ENCODE measurements around the gene EZR.

EZR gene

DNA sequence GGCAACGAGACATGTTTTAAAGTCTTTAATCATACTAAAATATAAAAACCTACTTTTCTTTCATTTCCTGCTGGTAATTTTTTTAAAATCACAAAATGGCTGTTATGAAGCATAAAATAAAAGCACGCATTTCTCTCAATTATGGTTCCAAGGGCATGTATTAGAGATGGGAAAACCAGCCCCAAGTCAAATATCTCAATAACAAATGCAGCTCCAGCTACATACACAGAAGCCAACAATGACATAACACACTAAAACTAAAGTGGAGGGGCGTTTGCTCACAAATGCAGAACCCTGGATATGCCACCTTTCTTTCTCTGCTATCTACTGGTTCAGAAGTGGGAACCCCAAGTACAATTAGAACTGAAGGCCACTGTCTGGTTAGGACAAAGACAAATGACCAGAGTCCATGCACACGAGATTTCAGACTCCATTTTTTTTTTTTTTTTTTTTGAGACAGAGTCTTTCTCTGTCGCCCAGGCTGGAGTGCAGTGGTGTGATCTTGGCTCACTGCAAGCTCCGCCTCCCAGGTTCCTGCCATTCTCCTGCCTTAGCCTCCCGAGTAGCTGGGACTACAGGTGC lies 27.8 kb downstream of the EZR start:
- DNase-seq (ENCODE audit: low read depth in 1 of 2, low spot score in 1 of 2), result no peak
- Histone ChIP-seq H3K27ac (replicated peaks) (no peak overlapping the region), H3K27me3 (ENCODE audit: insufficient read depth, poor library complexity, severe bottlenecking) (no peaks in the 10 kb centered on the region), H3K4me3 (replicated peaks; ENCODE audit: insufficient read depth, low read length) (no peak overlapping the region)
- TF ChIP-seq SPI1 (IDR thresholded peaks at IDR 0.05; ENCODE audit: borderline replicate concordance, low read depth), result no peak
- TF ChIP-seq GABPA (IDR thresholded peaks at IDR 0.05; ENCODE audit: low read depth), result no peak
- TF ChIP-seq, protein P1, sequence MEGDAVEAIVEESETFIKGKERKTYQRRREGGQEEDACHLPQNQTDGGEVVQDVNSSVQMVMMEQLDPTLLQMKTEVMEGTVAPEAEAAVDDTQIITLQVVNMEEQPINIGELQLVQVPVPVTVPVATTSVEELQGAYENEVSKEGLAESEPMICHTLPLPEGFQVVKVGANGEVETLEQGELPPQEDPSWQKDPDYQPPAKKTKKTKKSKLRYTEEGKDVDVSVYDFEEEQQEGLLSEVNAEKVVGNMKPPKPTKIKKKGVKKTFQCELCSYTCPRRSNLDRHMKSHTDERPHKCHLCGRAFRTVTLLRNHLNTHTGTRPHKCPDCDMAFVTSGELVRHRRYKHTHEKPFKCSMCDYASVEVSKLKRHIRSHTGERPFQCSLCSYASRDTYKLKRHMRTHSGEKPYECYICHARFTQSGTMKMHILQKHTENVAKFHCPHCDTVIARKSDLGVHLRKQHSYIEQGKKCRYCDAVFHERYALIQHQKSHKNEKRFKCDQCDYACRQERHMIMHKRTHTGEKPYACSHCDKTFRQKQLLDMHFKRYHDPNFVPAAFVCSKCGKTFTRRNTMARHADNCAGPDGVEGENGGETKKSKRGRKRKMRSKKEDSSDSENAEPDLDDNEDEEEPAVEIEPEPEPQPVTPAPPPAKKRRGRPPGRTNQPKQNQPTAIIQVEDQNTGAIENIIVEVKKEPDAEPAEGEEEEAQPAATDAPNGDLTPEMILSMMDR (IDR thresholded peaks at IDR 0.05; ENCODE audit: insufficient read depth, low read length), result no peak
- no peak for TF ChIP-seq POLR2AphosphoS5 (IDR thresholded peaks at IDR 0.05; ENCODE audit: low read depth)
- TF ChIP-seq, protein P2, sequence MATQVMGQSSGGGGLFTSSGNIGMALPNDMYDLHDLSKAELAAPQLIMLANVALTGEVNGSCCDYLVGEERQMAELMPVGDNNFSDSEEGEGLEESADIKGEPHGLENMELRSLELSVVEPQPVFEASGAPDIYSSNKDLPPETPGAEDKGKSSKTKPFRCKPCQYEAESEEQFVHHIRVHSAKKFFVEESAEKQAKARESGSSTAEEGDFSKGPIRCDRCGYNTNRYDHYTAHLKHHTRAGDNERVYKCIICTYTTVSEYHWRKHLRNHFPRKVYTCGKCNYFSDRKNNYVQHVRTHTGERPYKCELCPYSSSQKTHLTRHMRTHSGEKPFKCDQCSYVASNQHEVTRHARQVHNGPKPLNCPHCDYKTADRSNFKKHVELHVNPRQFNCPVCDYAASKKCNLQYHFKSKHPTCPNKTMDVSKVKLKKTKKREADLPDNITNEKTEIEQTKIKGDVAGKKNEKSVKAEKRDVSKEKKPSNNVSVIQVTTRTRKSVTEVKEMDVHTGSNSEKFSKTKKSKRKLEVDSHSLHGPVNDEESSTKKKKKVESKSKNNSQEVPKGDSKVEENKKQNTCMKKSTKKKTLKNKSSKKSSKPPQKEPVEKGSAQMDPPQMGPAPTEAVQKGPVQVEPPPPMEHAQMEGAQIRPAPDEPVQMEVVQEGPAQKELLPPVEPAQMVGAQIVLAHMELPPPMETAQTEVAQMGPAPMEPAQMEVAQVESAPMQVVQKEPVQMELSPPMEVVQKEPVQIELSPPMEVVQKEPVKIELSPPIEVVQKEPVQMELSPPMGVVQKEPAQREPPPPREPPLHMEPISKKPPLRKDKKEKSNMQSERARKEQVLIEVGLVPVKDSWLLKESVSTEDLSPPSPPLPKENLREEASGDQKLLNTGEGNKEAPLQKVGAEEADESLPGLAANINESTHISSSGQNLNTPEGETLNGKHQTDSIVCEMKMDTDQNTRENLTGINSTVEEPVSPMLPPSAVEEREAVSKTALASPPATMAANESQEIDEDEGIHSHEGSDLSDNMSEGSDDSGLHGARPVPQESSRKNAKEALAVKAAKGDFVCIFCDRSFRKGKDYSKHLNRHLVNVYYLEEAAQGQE (IDR thresholded peaks at IDR 0.05; ENCODE audit: insufficient replicate concordance, low read depth), result no peak

DNA sequence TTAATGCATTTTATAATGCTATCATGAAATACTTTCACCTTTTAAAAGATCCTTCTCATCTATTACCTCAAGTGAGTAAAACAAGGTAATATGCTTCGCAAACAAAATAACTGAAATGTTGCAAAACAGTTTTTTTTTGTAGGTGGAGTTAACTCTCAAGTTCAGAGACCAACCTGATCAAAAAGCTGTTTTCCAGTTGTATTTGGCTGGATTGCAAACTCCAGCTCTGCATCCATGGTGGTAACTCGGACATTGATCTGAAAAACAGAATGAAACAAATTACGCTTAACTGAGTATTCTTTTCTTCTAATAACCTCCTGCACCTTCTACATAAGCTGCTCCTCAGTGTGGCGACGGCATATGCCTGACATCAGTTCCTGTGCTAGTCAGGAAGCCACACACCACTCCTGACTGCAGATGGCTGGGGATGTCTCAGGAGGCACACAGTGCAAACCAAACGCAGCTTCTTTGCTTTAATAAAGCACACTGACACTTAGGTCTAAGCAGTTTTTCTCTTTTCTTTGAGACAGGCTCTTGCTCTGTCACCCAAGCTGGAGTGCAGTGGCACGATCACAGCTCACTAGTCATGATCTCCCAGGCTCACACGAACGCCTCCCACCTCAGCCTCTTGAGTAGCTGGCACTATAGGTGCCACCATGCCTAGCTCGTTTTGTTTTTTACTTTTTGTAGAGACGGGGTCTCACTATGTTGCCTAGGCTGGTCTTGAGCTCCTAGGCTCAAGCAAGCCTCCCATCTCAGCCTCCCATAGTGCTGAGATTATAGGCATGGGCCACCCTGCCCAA lies 29.9 kb downstream of the EZR start:
- TF ChIP-seq, protein P2 (IDR thresholded peaks at IDR 0.05; ENCODE audit: insufficient replicate concordance, low read depth), result no peak
- no peak for TF ChIP-seq POLR2AphosphoS5 (IDR thresholded peaks at IDR 0.05; ENCODE audit: low read depth)
- no peak for TF ChIP-seq SPI1 (IDR thresholded peaks at IDR 0.05; ENCODE audit: borderline replicate concordance, low read depth)
- no peak for TF ChIP-seq GABPA (IDR thresholded peaks at IDR 0.05; ENCODE audit: low read depth)
- Histone ChIP-seq H3K27me3 (ENCODE audit: insufficient read depth, poor library complexity, severe bottlenecking) (no peaks in the 10 kb centered on the region), H3K27ac (replicated peaks) (no peak overlapping the region), H3K4me3 (replicated peaks; ENCODE audit: insufficient read depth, low read length) (no peak overlapping the region)
- no peak for DNase-seq (ENCODE audit: low read depth in 1 of 2, low spot score in 1 of 2)

DNA sequence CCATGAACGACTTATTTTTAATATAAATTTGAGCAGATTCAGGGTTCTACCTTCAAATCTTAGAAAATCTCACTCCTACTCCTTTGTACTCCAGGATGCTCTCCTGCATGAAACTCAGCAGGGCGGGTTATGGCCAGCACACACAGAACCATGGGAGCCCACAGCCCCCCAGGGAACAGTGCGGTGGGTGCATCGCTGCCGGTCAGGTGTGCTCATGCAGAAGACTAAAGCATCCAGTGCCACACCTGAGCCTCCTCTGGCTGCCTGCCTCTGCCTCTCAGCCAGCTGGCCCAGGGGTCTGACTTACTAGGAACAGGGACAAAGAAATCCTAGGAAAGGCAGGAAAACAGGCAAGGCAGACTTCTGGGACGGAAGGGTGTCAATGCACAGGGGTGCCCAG lies 31.8 kb downstream of the EZR start:
- no peak for DNase-seq (ENCODE audit: low read depth in 1 of 2, low spot score in 1 of 2)
- H3K27me3 ChIP-seq (ENCODE audit: insufficient read depth, poor library complexity, severe bottlenecking), result no peaks in the 10 kb centered on the region
- H3K27ac ChIP-seq (replicated peaks), result no peak overlapping the region
- TF ChIP-seq, protein P2 (IDR thresholded peaks at IDR 0.05; ENCODE audit: insufficient replicate concordance, low read depth), result no peak
- no peak overlapping the region for H3K4me3 ChIP-seq (replicated peaks; ENCODE audit: insufficient read depth, low read length)

DNA sequence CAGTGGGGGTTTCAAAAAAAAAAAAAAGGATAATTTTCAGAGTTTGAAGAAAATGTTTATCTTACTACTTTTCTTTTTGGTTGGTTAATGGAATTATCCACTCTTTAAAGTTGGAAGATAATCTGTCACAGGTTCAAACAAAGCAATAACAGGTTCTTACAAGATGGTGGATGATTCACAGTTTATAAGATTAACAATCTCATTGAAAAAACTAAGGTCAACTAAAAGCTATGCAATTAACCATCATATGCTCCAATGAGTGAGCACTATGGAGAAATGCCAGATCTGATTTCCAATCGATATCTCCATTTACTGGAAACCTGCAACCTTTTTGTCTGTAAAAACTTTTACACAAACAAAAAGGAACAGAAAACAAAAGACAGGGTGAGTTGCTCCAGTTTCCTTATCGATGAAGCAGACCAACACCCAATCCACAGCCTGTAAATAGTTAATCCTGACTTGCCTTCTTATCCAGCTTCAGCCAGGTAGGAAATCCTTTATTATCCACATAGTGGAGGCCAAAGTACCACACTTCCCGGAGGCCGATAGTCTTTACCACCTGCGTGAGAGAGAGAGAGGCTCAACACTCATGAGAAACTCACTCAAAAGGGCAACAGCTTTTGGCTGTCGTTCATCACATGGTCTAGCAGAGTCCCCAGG lies 32.4 kb downstream of the EZR start:
- no peaks in the 10 kb centered on the region for H3K27me3 ChIP-seq (ENCODE audit: insufficient read depth, poor library complexity, severe bottlenecking)
- H3K27ac ChIP-seq (replicated peaks), result no peak overlapping the region
- no peak overlapping the region for H3K4me3 ChIP-seq (replicated peaks; ENCODE audit: insufficient read depth, low read length)
- no peak for DNase-seq (ENCODE audit: low read depth in 1 of 2, low spot score in 1 of 2)
- TF ChIP-seq, protein P1 (IDR thresholded peaks at IDR 0.05; ENCODE audit: insufficient read depth, low read length), result no peak
- TF ChIP-seq SPI1 (IDR thresholded peaks at IDR 0.05; ENCODE audit: borderline replicate concordance, low read depth) (no peak), GABPA (IDR thresholded peaks at IDR 0.05; ENCODE audit: low read depth) (no peak)

Measured in HL-60 (cell line).